LNCAP (cell line): ENCODE data around the gene RNASE7.

Experiments
- TF ChIP-seq, protein P1 (sequence below): fragments of 450-650 bp; IDR thresholded peaks from 2 replicates; pipeline ENCODE4 v1.5.1; 2017; ENCODE audit warnings: mild to moderate bottlenecking

RNASE7 gene

DNA sequence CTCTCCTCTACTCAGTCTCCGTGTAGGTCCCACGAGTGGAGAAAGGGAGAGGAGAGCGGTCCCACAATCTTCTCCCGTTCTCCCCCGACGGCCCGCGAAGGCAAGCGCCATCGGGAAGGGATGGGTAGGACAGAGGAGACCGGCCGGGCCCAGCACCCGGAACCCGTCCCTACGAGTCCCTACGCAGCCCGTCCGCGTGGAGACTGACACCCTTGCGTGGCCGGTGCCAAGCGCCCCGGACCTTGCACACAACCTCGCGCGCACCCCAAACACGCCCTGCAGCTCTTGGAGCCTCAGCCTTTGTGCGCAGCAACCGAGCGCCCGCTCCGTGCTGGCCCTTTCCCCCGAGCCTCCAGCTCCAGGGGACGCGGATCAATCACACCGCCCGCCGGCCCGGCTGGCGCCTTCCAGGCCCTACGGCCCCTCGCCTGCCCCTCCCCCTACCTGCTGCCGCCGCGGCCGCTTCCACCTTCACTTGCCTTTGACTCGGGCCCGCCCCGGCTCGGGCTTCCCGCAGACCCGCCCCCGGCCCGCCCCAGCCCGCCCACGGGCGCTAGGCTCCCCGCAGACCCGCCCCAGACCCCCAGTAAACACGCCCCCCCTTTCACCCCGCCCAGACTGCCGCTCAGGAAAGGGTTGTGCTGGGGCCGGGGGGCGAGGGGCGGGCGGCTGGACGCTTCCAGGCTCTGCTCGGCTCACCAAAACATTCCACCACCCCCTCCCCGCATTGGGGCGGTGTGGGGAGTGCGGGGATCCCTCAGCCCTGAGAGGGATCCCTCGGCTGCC is 17.4 kb upstream of the RNASE7 start, which contains the start of gene NDRG2:
Gene NDRG2 (minus strand): TSS at position 477 of the 786 bp plus-strand sequence. CDS start 1,746 bp downstream, outside the sequence.
- TF ChIP-seq, protein P1, sequence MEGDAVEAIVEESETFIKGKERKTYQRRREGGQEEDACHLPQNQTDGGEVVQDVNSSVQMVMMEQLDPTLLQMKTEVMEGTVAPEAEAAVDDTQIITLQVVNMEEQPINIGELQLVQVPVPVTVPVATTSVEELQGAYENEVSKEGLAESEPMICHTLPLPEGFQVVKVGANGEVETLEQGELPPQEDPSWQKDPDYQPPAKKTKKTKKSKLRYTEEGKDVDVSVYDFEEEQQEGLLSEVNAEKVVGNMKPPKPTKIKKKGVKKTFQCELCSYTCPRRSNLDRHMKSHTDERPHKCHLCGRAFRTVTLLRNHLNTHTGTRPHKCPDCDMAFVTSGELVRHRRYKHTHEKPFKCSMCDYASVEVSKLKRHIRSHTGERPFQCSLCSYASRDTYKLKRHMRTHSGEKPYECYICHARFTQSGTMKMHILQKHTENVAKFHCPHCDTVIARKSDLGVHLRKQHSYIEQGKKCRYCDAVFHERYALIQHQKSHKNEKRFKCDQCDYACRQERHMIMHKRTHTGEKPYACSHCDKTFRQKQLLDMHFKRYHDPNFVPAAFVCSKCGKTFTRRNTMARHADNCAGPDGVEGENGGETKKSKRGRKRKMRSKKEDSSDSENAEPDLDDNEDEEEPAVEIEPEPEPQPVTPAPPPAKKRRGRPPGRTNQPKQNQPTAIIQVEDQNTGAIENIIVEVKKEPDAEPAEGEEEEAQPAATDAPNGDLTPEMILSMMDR: no peak

DNA sequence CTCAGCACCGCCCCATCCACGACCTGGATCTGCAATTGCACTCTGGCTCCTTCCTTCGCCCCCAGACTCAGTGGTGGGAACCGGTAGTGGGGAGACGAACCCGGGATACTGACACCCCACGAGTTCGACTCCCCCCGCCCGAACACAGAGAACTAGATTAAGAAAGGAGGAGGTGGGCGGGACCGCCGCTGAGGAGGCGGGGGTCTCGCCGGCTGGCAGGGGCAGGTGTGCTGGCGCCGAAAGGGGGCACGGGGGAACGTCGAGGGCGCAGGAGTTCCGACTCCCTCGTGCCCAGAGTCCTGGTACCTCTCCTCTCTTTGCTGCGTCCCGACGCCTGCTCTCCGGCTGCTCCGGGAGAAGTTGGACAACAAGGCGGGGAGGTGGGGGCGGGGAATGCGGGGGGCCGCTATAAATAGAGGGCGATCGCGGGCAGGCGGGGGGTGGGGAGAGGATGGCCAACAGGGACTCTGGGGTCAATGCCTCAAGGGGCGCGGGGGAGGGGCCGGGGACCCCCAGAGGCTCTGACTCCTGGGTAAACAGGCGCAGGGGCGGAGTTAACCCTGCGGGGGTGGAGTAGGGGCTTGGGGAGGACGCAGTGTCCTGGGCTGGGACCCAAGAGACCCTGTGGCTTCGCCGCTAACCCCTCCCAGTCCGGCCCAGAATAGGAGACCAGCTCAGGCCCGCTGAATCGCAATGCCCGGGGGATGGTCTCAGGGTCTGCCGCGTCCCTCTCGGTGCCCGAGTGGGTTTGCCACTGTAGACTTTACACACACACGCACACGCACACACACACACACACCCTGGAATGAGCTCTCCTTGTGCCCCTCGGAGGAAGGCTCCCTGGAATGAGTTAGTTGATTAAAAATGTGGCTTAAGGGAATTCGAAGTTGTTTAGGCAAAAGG is 16.5 kb upstream of the RNASE7 start:
- TF ChIP-seq, protein P1: no peak

DNA sequence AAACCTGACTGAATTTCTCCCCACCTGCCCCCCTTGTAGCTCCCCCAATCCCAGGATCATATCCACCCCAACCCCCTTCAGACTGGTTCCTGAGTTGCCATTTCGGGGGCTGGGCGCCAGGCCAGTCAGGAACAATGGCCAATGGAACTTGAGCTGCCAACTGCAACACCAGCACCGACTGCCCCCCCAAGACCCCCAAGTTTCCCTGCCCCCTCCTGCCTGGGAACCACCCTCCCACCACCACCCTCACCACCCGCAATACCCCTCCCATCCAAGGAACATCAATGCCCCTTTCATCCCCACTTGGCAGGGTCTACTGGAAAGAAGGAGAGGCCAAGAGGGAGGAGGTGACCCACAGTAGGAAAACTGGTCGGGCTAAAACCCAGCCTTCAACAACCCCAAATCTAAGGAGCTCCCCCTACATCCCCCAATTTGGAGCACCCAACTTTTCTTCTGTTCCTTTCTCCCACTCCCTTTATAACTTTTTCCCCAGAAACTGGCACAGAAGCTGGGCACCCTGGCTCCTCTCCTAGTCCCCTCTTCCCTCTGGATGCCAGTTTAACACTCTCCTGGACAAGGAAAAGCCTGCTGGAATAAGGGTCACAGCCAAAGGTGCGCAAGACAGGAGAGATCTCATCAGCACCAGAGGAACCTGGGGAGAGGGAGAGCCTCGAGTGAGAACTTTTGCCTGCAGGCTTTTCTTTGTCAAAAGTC is 15.7 kb upstream of the RNASE7 start:
- TF ChIP-seq, protein P1: no peak

DNA sequence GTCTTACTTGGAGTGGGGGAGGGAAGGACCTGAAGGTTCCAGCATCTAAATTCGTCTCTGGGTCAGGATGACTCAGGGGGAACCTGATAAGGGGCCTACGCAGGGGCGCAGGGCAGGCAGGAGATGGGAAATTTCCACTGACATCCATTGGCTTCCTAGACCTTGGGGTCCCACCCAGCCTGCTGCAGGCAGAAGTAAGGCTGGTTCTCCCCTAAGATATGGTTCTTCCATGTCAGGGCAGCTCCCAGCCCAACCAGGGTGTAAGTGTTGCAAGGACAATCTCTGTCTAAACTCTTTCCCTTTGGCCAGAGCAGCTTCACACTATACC is 15.2 kb upstream of the RNASE7 start:
- TF ChIP-seq, protein P1: no peak

DNA sequence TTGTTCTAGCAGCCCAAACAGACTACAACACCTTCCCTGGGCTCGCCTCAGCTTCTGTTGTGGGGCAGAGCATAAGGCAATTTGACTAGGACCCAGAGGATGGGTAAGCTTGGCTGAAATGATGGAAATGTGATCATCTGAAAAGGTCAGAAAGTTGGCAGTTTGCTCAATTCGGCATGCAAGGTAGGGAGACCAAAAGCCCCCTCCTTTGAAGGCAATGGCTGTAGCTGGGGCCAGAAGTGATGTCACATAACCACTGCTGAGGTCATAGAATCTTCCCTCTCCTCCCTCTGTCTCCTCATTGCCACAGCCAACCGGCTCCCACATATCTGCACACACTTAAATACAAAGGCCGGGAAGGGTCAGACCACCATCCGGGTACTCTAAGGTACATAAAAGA is 12.2 kb upstream of the RNASE7 start, which contains the start of gene TPPP2:
Gene TPPP2 (plus strand): TSS at position 301 of the 400 bp plus-strand sequence. CDS start 365 bp downstream, outside the sequence.
- TF ChIP-seq, protein P1: no peak

DNA sequence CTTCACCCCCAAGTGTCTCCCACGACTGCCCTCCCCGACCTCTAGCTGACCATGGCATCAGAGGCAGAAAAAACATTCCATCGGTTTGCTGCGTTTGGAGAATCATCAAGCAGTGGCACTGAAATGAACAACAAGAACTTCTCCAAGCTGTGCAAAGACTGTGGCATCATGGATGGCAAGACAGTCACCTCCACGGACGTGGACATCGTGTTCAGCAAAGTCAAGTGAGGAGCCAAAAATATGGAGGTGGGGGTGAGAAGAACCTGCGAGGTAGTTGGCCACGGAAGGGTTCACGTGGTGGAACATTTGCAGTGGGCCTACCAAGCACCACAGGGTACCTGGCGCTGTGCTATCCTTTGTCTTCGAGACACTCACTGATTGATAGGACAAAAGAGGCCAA is 11.6 kb upstream of the RNASE7 start:
- TF ChIP-seq, protein P1: no peak
